ENCODE results near the gene EXOSC9.

Gene EXOSC9

DNA sequence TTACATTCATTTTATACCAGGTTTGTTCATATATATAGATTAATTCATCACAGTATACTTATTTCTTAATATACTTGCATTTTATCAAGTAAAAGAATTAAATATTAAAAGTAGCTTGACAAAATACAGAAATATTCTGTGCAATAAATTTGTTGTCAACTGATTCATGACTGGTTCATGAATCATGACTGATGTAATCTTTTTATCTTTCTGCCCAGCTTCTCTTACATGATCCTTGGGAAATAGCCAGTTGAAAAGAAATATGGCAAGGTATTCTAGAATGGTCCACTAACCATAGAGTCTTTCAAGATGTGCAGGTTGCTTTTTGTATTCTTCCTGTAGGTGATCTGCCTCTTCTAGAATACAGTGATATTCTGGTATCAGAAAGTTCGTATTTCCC, 26.7 kb downstream of the EXOSC9 start:
- DNase-seq: no peak

DNA sequence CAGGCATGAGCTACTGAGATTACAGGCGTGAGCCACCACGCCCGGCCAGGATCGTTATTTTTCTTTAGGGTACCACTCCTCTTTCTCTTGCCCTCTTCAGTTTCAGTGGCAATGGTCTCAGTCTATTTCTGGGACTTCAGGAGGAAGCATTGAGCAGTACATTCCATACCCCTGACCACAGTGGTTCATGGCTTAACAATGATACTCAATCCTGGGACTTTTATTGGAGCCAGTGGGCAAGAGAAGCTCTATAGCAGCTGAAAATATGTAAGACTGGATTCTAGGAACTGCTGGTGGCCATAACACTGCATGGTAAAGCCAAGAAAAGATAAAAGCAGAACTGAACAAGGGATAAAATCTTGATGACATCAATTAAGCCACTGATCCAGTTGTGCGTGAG, 28.4 kb downstream of the EXOSC9 start:
- DNase-seq: no peak

DNA sequence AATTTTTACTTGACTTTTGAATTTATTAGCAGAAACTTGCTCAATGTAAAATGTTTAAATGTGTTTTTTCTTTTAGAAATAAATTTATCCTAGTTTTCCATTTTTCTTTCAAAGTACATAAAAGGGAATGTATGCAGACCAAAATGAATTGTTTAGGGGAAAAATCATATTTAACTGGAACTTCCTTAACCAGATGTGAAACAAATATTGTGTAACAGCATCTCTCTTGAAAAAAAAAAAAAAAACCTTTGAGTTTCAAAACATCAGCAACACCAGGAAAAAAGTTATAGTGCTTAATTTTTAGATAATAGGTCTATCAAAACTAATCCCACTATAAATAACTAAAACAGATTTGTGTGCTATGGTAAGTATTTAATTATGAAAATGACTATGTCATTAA, 37.0 kb downstream of the EXOSC9 start:
- no peak for DNase-seq

DNA sequence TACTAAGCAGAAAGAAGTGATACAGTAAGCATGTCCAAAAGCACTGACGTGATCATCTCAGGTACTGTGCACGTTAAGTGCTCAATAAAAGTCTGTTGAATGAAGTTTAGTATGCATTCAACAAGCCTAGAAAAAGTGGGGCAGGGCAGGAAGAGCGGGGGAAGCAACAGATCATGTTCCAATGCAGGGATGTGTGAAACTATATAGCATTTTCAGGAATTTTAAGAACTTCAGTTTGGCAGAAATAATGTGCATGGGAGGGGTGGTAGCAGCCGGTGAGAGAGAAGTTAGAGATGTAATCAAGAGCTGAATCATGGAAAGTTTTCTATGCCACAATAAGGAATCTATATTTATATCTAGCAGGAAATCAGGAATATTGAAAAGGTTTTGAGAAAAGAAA, 41.7 kb downstream of the EXOSC9 start:
- no peak for DNase-seq

DNA sequence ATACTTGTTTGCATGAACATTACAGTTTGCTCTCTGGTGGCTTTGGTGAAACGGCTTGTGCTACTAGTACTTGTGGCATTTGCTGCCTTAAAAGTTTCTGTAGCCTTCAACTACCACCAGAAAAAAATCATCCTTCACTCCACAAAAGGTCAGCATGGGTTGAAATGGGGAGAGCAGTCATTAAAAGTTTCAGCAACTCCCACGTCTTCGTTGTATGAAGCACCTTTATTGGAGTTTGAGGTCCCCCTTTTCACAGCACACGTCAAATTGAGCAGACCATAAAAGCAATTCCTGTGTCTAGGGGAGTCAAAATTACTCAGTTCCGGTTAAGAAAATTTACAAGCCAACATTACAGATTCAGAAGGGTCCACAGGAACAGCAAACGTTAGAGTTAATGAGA, 45.5 kb downstream of the EXOSC9 start:
- no peak for DNase-seq

DNA sequence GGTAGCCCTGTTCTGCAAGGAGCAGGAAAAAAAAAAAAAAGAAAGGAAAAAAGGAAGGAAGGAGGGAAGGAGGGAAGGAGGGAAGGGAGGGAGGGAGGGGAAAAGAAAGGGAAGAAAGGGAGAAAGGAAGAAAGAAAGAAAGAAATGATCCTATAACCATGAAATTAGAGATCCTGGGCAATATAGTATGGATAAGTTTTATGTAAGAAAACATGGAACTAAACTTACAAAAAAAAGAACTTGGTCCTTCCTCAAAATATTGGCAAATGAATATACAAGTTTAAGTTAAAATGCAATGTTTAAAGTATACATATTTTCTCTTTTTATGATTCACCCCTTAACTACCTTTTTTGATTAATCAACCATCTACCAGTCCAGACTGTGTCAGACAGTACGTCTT, 50.2 kb downstream of the EXOSC9 start:
- DNase-seq: no peak

DNA sequence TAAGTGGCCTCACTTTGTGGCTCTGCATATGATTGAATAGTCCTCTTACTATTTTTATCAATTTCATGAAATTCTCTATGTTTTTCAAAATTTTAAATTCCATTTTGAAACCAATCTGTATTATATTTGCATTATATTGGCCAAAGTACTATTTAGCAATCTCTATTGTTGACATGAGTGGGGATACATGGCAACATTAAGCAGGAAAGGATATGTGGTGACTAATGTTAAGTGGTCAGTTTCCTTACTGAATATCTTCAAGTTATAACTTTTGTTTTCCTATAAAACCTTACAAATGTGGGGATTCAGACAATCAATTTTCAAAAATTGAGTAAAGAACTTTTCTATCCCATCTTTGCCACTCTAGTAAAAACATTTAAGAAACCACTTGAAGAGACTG, 59.0 kb downstream of the EXOSC9 start:
- DNase-seq: no peak

DNA sequence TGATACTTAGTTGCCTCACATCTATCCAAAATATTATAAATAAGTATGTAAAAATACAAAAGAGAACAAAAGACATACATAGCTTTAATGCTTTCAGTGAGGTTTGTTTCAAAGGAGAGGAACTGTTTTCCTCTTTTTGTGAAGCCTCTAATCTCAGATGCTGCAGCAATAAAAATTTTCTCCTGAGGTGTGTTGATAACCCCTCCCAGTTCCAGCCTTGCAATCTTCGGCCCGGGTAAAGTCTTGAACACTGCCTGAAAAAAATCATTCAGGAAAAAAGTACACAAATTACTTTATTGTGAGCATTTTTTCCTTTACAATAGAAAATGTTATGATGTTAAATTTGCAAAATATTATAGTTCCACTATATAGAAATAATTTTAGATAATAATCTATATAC, 60.3 kb downstream of the EXOSC9 start:
- no peak for DNase-seq

DNA sequence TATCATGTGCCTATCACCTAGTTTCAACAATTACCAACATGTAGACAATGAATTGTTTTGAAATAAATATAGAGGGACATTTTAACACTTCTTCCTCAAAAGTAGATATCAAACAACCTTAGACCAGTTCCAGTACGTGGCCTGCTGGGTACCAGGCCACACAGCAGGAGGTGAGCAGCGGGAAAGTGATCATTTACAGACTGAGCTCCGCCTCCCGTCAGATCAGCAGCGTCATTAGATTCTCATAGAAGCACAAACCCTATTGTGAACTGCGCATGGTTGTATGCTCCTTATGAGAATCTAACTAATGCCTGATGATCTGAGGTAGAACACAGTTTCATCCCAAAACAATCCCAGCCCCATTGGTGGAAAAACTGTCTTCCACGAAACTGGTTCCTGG, 62.7 kb downstream of the EXOSC9 start:
- DNase-seq: peak; percentile 9
